ENCODE measurements around the gene PNMT. TPM values are rescaled to one million over a fixed set of nuclear protein-coding genes. Genes with fewer than 3 reads are reported as not detected.

Gene PNMT
- total RNA-seq, 1 experiment from 2014 or later = 1.1 TPM

DNA sequence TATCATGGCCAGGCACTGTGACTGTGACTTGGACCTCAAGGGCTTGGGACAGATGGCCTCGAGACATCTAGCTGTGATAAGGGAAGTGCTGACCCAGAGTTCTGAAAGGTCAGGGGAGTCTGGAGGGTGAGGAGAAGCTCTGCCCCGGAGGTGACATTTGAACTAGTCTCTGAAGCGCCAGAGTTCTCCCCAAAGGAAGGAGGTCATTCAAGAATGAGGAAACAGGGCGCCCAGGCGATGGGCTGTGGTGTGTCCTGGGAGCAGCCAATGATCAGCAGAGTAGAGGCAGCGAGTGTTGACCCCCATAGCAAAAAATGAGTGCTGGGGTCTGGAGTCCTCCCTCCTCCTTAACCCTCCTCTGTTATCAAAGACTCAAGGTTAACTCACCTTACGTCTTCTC lies 26.4 kb upstream of the PNMT start:
- CTCF ChIA-PET = interaction anchor here (0.6 kb wide), 1 partner anchor 35 kb away, joined by 3 read pairs; no protein-coding TSS in a partner anchor
- Histone ChIP-seq H3K79me2 (ENCODE audit: low read depth) (peaks cover 62% of the 10 kb centered on the region), H3K27ac (no peak overlapping the region)

DNA sequence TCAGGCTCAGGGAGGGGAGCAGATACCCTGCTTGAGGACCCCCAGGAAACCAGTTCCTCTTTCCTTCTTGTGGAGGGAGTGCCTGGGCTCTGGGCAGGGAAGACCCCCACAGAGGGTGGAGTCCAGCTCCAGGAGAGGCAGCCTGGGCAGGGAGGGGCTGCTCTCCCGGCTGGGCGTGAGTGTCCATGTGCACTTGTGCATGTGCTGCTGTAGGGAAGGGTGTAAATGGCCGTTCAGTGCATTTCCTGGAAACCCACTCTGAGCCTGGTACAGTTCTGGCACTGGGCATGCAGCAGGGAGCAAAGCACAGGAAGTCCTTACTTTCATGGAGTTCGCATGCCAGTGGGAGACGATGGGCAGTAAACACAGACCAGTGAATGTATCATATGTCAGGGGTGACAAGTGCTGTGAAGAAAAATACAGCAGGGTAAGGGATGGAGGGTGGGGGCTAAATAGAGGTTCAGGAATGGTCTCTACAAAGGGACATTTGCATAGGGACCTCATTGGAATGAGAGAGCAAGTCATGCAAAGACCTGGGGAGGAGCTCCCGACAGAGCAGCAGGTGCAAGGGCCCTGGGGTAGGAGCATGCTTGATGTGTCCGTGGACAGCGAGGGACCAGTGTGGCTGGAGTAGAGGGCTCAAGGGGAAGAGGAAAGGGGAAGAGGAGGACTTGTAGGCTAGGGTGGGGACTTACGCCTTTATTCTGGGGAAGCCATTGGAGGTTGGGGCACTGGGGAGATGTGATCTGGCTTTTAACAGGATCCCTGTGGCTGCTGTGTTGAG lies 25.8 kb upstream of the PNMT start:
- Histone ChIP-seq H4K20me1 (ENCODE audit: insufficient read depth) (peaks cover 12% of the 10 kb centered on the region), H3K9me3 (ENCODE audit: insufficient read depth, low read depth) (no peaks in the 10 kb centered on the region), H3K9me2 (ENCODE audit: insufficient read depth) (no peaks in the 10 kb centered on the region), H3K4me1 (replicated peaks; ENCODE audit: insufficient read depth) (peaks cover 12% of the 10 kb centered on the region), H3F3A (ENCODE audit: insufficient read depth, low read depth) (no peaks in the 10 kb centered on the region; the same call in 1 of the 2 replicates), H3K4me3 (no peak overlapping the region), H3K27me3 (ENCODE audit: insufficient read depth, low read depth) (no peaks in the 10 kb centered on the region), H3K27ac (no peak overlapping the region), H2AFZ (no peak overlapping the region), H3K36me3 (ENCODE audit: low read depth) (no peaks in the 10 kb centered on the region), H3K4me2 (no peak overlapping the region), H3K79me2 (ENCODE audit: low read depth) (peaks cover 59% of the 10 kb centered on the region)
- no peak for TF ChIP-seq EZH2 (IDR thresholded peaks at IDR 0.05; ENCODE audit: low read depth)
- TF ChIP-seq, protein P1, sequence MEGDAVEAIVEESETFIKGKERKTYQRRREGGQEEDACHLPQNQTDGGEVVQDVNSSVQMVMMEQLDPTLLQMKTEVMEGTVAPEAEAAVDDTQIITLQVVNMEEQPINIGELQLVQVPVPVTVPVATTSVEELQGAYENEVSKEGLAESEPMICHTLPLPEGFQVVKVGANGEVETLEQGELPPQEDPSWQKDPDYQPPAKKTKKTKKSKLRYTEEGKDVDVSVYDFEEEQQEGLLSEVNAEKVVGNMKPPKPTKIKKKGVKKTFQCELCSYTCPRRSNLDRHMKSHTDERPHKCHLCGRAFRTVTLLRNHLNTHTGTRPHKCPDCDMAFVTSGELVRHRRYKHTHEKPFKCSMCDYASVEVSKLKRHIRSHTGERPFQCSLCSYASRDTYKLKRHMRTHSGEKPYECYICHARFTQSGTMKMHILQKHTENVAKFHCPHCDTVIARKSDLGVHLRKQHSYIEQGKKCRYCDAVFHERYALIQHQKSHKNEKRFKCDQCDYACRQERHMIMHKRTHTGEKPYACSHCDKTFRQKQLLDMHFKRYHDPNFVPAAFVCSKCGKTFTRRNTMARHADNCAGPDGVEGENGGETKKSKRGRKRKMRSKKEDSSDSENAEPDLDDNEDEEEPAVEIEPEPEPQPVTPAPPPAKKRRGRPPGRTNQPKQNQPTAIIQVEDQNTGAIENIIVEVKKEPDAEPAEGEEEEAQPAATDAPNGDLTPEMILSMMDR (conservative IDR thresholded peaks at IDR 0.05) = no peak
- no TSS peak for BruUV-seq (replicated peaks)
- intact Hi-C loops (cut with micrococcal nuclease; ENCODE audit: unreplicated experiment) = no loop called here
- ChIA-PET CTCF (no interaction called here), POLR2A (ENCODE audit: unreplicated experiment) (no interaction called here)
- no peak for DNase-seq

More for the DNA sequence above, 26.4 kb upstream of the PNMT start:
- Histone ChIP-seq H4K20me1 (ENCODE audit: insufficient read depth) (peaks cover 12% of the 10 kb centered on the region), H3K9me2 (ENCODE audit: insufficient read depth) (no peaks in the 10 kb centered on the region), H3K27me3 (ENCODE audit: insufficient read depth, low read depth) (no peaks in the 10 kb centered on the region), H2AFZ (no peak overlapping the region), H3K4me1 (replicated peaks; ENCODE audit: insufficient read depth) (peaks cover 12% of the 10 kb centered on the region), H3K36me3 (ENCODE audit: low read depth) (no peaks in the 10 kb centered on the region), H3K9me3 (ENCODE audit: insufficient read depth, low read depth) (no peaks in the 10 kb centered on the region), H3K4me2 (no peak overlapping the region), H3F3A (ENCODE audit: insufficient read depth, low read depth) (no peaks in the 10 kb centered on the region; the same call in 1 of the 2 replicates), H3K4me3 (no peak overlapping the region)
- intact Hi-C loops (cut with micrococcal nuclease; ENCODE audit: unreplicated experiment) = no loop called here
- no peak for TF ChIP-seq EZH2 (IDR thresholded peaks at IDR 0.05; ENCODE audit: low read depth)
- TF ChIP-seq, protein P1 (conservative IDR thresholded peaks at IDR 0.05) = no peak
- POLR2A ChIA-PET (ENCODE audit: unreplicated experiment) = no interaction called here
- no peak for DNase-seq
- no TSS peak for BruUV-seq (replicated peaks)

DNA sequence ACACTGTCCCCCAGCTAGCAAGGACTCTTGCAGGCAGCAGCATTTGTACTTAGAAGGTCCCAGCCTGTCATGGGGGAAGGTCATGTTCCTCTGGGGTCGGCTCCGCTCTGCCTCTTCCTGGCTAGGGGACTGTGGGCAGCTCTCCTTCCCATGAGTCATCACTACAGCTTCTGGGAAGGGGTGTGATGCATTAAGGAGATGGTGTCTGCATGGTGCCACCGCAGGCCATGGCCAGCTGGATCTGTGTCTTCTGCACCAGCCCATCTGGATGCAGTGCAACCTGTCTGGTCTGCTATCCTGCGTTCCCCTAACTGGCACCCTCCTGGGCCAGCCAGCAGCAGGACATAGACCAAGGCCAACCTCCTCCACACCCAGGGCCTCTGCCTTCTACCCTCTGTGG lies 25.0 kb upstream of the PNMT start:
- H3K4me3 ChIP-seq = no peak overlapping the region
- no peak overlapping the region for H3K4me2 ChIP-seq
- intact Hi-C loops (cut with micrococcal nuclease; ENCODE audit: unreplicated experiment) = no loop called here
- no peaks in the 10 kb centered on the region for H3K9me3 ChIP-seq (ENCODE audit: insufficient read depth, low read depth)
- ChIA-PET CTCF (no interaction called here), POLR2A (ENCODE audit: unreplicated experiment) (interaction anchor here (0.6 kb wide), 1 partner anchor 94 kb away, joined by 17 read pairs; no protein-coding TSS in a partner anchor)
- BruUV-seq (replicated peaks) = no TSS peak
- no peak for DNase-seq
- no peak for TF ChIP-seq EZH2 (IDR thresholded peaks at IDR 0.05; ENCODE audit: low read depth)
- peaks cover 51% of the 10 kb centered on the region for H3K79me2 ChIP-seq (ENCODE audit: low read depth)
- H3F3A ChIP-seq (ENCODE audit: insufficient read depth, low read depth) = no peaks in the 10 kb centered on the region; the same call in 1 of the 2 replicates
- H3K27me3 ChIP-seq (ENCODE audit: insufficient read depth, low read depth) = no peaks in the 10 kb centered on the region
- H3K27ac ChIP-seq = no peak overlapping the region
- peaks cover 12% of the 10 kb centered on the region for H4K20me1 ChIP-seq (ENCODE audit: insufficient read depth)
- no peaks in the 10 kb centered on the region for H3K9me2 ChIP-seq (ENCODE audit: insufficient read depth)
- no peak overlapping the region for H2AFZ ChIP-seq
- H3K4me1 ChIP-seq (replicated peaks; ENCODE audit: insufficient read depth) = peaks cover 6% of the 10 kb centered on the region
- no peaks in the 10 kb centered on the region for H3K36me3 ChIP-seq (ENCODE audit: low read depth)
